Neural cell (in vitro differentiated cells): ENCODE measurements around the gene OR6P1. TPM values are rescaled to one million over a fixed set of nuclear protein-coding genes. Genes with fewer than 3 reads are reported as not detected.

Experiments used
- H2AFZ ChIP-seq: fragments of 200-600, 300-800 bp; sonication (generic), shearing (Covaris generic); 2 replicates; pipeline ENCODE4 v1.6.0; 2014; ENCODE audit warnings: low read depth, mild to moderate bottlenecking, antibody characterized with exemption, low read length, moderate library complexity
- H3F3A ChIP-seq: fragments of 200-600 bp; shearing (Covaris generic); 2 replicates; pipeline ENCODE4 v1.6.1; 2016; ENCODE audit warnings: mild to moderate bottlenecking, moderate library complexity, mixed read lengths, antibody characterized with exemption, low read length; ENCODE audit not compliant: insufficient read depth, poor library complexity, severe bottlenecking
- H3K27ac ChIP-seq: fragments of 200-600, 300-800 bp; sonication (generic), shearing (Covaris generic); 2 replicates; pipeline ENCODE4 v1.5.1; 2014; ENCODE audit warnings: mild to moderate bottlenecking, low read length, moderate library complexity
- H3K27me3 ChIP-seq: fragments of 300-800, 200-600 bp; sonication (generic), shearing (Covaris generic); 2 replicates; pipeline ENCODE4 v1.6.0; 2014; ENCODE audit warnings: mild to moderate bottlenecking, low read depth, low read length, moderate library complexity; ENCODE audit not compliant: insufficient read depth
- H3K36me3 ChIP-seq: fragments of 300-800, 200-600 bp; sonication (generic), shearing (Covaris generic); 2 replicates; pipeline ENCODE4 v1.5.1; 2014; ENCODE audit warnings: mild to moderate bottlenecking, antibody characterized with exemption, low read length, moderate library complexity; ENCODE audit not compliant: insufficient read depth
- H3K4me2 ChIP-seq: fragments of 300-800, 200-600 bp; sonication (generic), shearing (Covaris generic); 2 replicates; pipeline ENCODE4 v1.6.0; 2014; ENCODE audit warnings: mild to moderate bottlenecking, low read length
- H3K4me3 ChIP-seq: fragments of 300-800, 200-600 bp; sonication (generic), shearing (Covaris generic); 2 replicates; pipeline ENCODE4 v1.5.1; 2014; ENCODE audit warnings: mild to moderate bottlenecking, low read length, moderate library complexity
- H3K79me2 ChIP-seq: fragments of 200-600 bp; shearing (Covaris generic); replicated peaks from 2 replicates; pipeline ENCODE4 v1.6.0; 2014; ENCODE audit warnings: mild to moderate bottlenecking, low read length, moderate library complexity; ENCODE audit not compliant: insufficient read depth
- H3K9ac ChIP-seq: fragments of 300-800, 200-600 bp; sonication (generic), shearing (Covaris generic); 2 replicates; pipeline ENCODE4 v1.6.1; 2016; ENCODE audit warnings: mild to moderate bottlenecking, low read length, mixed read lengths
- H3K9me2 ChIP-seq: fragments of 200-600 bp; shearing (Covaris generic); 2 replicates; pipeline ENCODE4 v1.6.1; 2016; ENCODE audit warnings: mild to moderate bottlenecking, low read length, mixed read lengths; ENCODE audit not compliant: insufficient read depth
- H3K9me3 ChIP-seq: fragments of 200-600, 300-800 bp; sonication (generic), shearing (Covaris generic); 2 replicates; pipeline ENCODE4 v1.6.1; 2016; ENCODE audit warnings: mild to moderate bottlenecking, mixed run types, low read length, moderate library complexity, mixed read lengths
- H4K20me1 ChIP-seq: fragments of 200-600 bp; shearing (Covaris generic); 2 replicates; pipeline ENCODE4 v1.6.1; 2016; ENCODE audit warnings: mild to moderate bottlenecking, mixed run types; ENCODE audit not compliant: insufficient read depth
- CTCF ChIP-seq: fragments of 450-650 bp; IDR thresholded peaks from 2 replicates; pipeline ENCODE4 v1.5.1; 2014; ENCODE audit warnings: antibody characterized with exemption, mild to moderate bottlenecking, moderate library complexity; ENCODE audit not compliant: poor library complexity, severe bottlenecking
- EP300 ChIP-seq: fragments of 450-650 bp; conservative IDR thresholded peaks from 2 replicates; pipeline ENCODE4 v1.6.1; 2014; ENCODE audit warnings: antibody characterized with exemption, mild to moderate bottlenecking, moderate library complexity; ENCODE audit not compliant: poor library complexity, severe bottlenecking
- EZH2 ChIP-seq: fragments of 200-600, 300-800 bp; shearing (Covaris generic), sonication (generic); IDR thresholded peaks from 2 replicates; pipeline ENCODE4 v1.6.1; 2014; ENCODE audit warnings: antibody characterized with exemption, low read length, borderline replicate concordance, mild to moderate bottlenecking; ENCODE audit not compliant: insufficient read depth, poor library complexity, severe bottlenecking
- MXI1 ChIP-seq: fragments of 450-650 bp; conservative IDR thresholded peaks from 2 replicates; pipeline ENCODE4 v1.6.1; 2014; ENCODE audit warnings: antibody characterized with exemption, mild to moderate bottlenecking; ENCODE audit not compliant: poor library complexity, severe bottlenecking
- POLR2AphosphoS5 ChIP-seq: IDR thresholded peaks from 2 replicates; pipeline ENCODE4 v1.6.1; 2012
- RAD21 ChIP-seq: fragments of 450-650 bp; conservative IDR thresholded peaks from 2 replicates; pipeline ENCODE4 v1.6.1; 2014; ENCODE audit warnings: antibody characterized with exemption, mild to moderate bottlenecking, moderate library complexity
- REST ChIP-seq: IDR thresholded peaks from 2 replicates; pipeline ENCODE4 v1.6.1; 2012; ENCODE audit warnings: borderline replicate concordance
- SMC3 ChIP-seq: fragments of 450-650 bp; conservative IDR thresholded peaks from 2 replicates; pipeline ENCODE4 v1.6.1; 2014; ENCODE audit warnings: antibody characterized with exemption, mild to moderate bottlenecking, moderate library complexity; ENCODE audit not compliant: poor library complexity
- TAF1 ChIP-seq: IDR thresholded peaks from 2 replicates; pipeline ENCODE4 v1.6.1; 2012; ENCODE audit warnings: low read depth
- polyA minus RNA-seq: library from RNA; depleted of rRNA, polyadenylated mRNA; stranded (reverse); fragments of >200 nt; gene quantifications from 2 replicates; pipeline ENCODE4 v1.2.3, GENCODE V29; 2014
- polyA plus RNA-seq: library from polyadenylated mRNA; depleted of rRNA; stranded (reverse); fragments of >200 nt; gene quantifications from 2 replicates; pipeline ENCODE4 v1.2.3, GENCODE V29; 2014

The OR6P1 gene
- polyA plus RNA-seq (not detected in 2 replicates), polyA minus RNA-seq (not detected in 2 replicates)

GRCh38 chr1:158570480-158570879 lies at the start of gene OR6P1:
OR6P1 (minus strand) TSS chr1:158570580; CDS start chr1:158563604, 6,976 bp downstream.
- Histone ChIP-seq H3K4me2 (no peak within 1 kb of the TSS), H3K9me3 (no peaks in the 10 kb centered on the region), H3K4me3 (no peak within 1 kb of the TSS), H3K79me2 (no peaks in the 10 kb centered on the region), H3K9ac (no peak within 1 kb of the TSS), H2AFZ (no peak within 1 kb of the TSS), H3K9me2 (no peaks in the 10 kb centered on the region), H3F3A (no peaks in the 10 kb centered on the region), H4K20me1 (no peaks in the 10 kb centered on the region), H3K27me3 (no peaks in the 10 kb centered on the region), H3K27ac (no peak within 1 kb of the TSS), H3K36me3 (no peaks in the 10 kb centered on the region)
- TF ChIP-seq MXI1 (no peak), CTCF (no peak), SMC3 (no peak), EZH2 (no peak), TAF1 (no peak), EP300 (no peak), RAD21 (no peak), POLR2AphosphoS5 (no peak), REST (no peak)

GRCh38 chr1:158613764-158614163 lies 43.4 kb upstream of the OR6P1 start:
- H3K4me2 ChIP-seq = peak overlapping the region; percentile 12
- no peaks in the 10 kb centered on the region for H3K36me3 ChIP-seq
- H3K27me3 ChIP-seq = no peaks in the 10 kb centered on the region
- no peak overlapping the region for H3K9ac ChIP-seq
- H3K79me2 ChIP-seq = no peaks in the 10 kb centered on the region
- TF ChIP-seq POLR2AphosphoS5 (peak; percentile 77), REST (no peak), EP300 (peak; percentile 96), EZH2 (no peak)
- H4K20me1 ChIP-seq = no peaks in the 10 kb centered on the region
- no peak overlapping the region for H3K4me3 ChIP-seq
- no peaks in the 10 kb centered on the region for H3K9me2 ChIP-seq
- no peaks in the 10 kb centered on the region for H3K9me3 ChIP-seq
- H3F3A ChIP-seq = no peaks in the 10 kb centered on the region
- peak overlapping the region; percentile 42 for H3K27ac ChIP-seq
- no peak overlapping the region for H2AFZ ChIP-seq
